Measurements from ENCODE around the gene EGR2. TPM values are rescaled to one million over a fixed set of nuclear protein-coding genes. Genes with fewer than 3 reads are reported as not detected.
"Not testable (repeated sequence)": the region's sequence is repeated elsewhere in the genome, so short reads cannot be mapped to it uniquely, and the experiment has no call there.

Gene EGR2
- polyA plus RNA-seq, 1 donor = 2.1 TPM

DNA sequence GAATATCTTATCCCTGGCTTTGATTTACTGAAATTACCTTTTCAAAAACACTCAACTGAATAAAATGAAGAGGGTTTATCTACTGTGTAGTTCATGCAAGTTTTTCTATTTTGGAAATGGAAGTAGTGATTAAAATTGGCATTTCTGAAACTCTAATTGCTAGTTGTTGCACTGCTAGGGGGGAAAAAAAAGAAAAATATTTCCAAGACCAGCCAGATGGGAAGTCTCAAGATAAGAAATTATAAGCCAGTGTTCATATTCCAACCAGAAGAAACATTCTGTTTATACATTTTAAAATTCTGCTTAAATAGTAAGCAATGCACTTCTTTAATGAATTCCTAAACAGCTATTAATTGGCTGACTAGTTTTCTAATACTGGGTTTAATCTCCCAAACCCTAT lies 21.1 kb downstream of the EGR2 start:
- peaks cover 14% of the 10 kb centered on the region for H3K27me3 ChIP-seq (ENCODE audit: control insufficient read depth, insufficient read depth, low read length)
- no peaks in the 10 kb centered on the region for H3K36me3 ChIP-seq (ENCODE audit: control insufficient read depth, insufficient read depth, low read length)
- H3K27ac ChIP-seq (ENCODE audit: low read length) = no peak overlapping the region
- DNase-seq = no peak
- no peaks in the 10 kb centered on the region for H3K4me1 ChIP-seq (ENCODE audit: control insufficient read depth, insufficient read depth, low read length)
- no peak overlapping the region for H3K4me3 ChIP-seq (ENCODE audit: low read length)
- no peaks in the 10 kb centered on the region for H3K9me3 ChIP-seq (ENCODE audit: control insufficient read depth, low read depth, low read length)

DNA sequence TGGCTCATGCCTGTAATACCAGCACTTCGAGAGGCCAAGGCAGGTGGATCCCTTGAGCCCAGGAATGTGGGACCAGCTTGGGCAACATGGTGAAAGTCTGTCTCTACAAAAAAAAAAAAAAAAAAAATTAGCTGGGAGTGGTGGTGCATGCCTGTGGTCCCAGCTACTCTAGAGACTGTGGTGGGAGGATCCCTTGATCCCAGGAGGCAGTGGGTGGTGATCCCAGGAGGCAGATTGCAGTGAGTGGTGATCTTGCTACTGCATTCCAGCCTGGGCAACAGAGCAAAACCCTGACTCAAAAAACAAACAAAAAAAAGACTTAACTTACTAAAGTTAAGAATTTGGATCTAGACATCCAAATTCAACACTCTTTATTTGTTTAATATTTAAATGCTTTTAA lies 21.9 kb downstream of the EGR2 start:
- Histone ChIP-seq H3K9me3 (ENCODE audit: control insufficient read depth, low read depth, low read length) (no peaks in the 10 kb centered on the region), H3K27ac (ENCODE audit: low read length) (no peak overlapping the region), H3K27me3 (ENCODE audit: control insufficient read depth, insufficient read depth, low read length) (peaks cover 14% of the 10 kb centered on the region), H3K4me3 (ENCODE audit: low read length) (no peak overlapping the region), H3K36me3 (ENCODE audit: control insufficient read depth, insufficient read depth, low read length) (no peaks in the 10 kb centered on the region), H3K4me1 (ENCODE audit: control insufficient read depth, insufficient read depth, low read length) (no peaks in the 10 kb centered on the region)
- no CpG with 5 or more reads among the region's 1 CpG for WGBS (ENCODE audit: insufficient coverage, low lambda C conversion rate)
- DNase-seq = no peak

- Histone ChIP-seq H3K27ac (ENCODE audit: low read length) (no peak overlapping the region), H3K27me3 (ENCODE audit: control insufficient read depth, insufficient read depth, low read length) (peaks cover 10% of the 10 kb centered on the region), H3K36me3 (ENCODE audit: control insufficient read depth, insufficient read depth, low read length) (no peaks in the 10 kb centered on the region), H3K4me1 (ENCODE audit: control insufficient read depth, insufficient read depth, low read length) (no peaks in the 10 kb centered on the region), H3K9me3 (ENCODE audit: control insufficient read depth, low read depth, low read length) (no peaks in the 10 kb centered on the region), H3K4me3 (ENCODE audit: low read length) (no peak overlapping the region)
- 100% methylated on average over 2 of the region's 5 CpGs for WGBS (ENCODE audit: insufficient coverage, low lambda C conversion rate)
- no peak for DNase-seq
These were observed 23.9 kb downstream of the EGR2 start for GRCh38 chr10:62792261-62792660.

- no CpG with 5 or more reads among the region's 2 CpGs for WGBS (ENCODE audit: insufficient coverage, low lambda C conversion rate)
- DNase-seq = no peak
These were observed 25.6 kb downstream of the EGR2 start for GRCh38 chr10:62790571-62790970.

DNA sequence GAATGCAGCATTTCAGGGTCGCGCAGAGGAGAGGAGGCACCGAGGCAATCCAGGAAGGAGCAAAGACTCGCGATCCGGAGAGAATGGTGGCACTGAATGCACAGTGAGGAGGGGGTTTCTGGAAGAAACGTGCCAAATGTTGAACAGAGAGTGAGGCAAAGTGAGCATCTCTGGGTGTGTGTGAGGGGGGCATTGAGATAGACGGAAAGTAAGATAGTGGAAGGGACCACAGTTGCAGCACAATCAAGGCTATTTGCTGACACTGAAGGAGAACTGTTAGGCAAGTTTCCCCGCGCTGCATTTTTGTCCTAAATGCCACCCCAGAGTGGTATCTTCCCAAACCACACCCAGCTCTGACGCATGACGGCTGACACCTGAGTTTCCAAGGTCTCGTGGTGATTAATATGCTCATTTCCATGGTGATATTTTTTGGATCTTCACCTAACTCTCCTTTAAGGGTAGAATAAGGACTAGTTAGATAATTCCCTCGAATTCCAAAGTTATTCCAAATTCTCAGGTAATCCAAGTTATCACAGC lies 26.1 kb downstream of the EGR2 start:
- WGBS (ENCODE audit: insufficient coverage, low lambda C conversion rate) = 100% methylated on average over 1 of the region's 14 CpGs
- H3K4me3 ChIP-seq (ENCODE audit: low read length) = no peak overlapping the region
- no peaks in the 10 kb centered on the region for H3K4me1 ChIP-seq (ENCODE audit: control insufficient read depth, insufficient read depth, low read length)
- no peak overlapping the region for H3K27ac ChIP-seq (ENCODE audit: low read length)
- no peaks in the 10 kb centered on the region for H3K36me3 ChIP-seq (ENCODE audit: control insufficient read depth, insufficient read depth, low read length)
- peaks cover 3% of the 10 kb centered on the region for H3K27me3 ChIP-seq (ENCODE audit: control insufficient read depth, insufficient read depth, low read length)
- DNase-seq = no peak
- no peaks in the 10 kb centered on the region for H3K9me3 ChIP-seq (ENCODE audit: control insufficient read depth, low read depth, low read length)

More at GRCh38 chr10:62790571-62790970, 25.6 kb downstream of the EGR2 start:
- Histone ChIP-seq H3K9me3 (ENCODE audit: control insufficient read depth, low read depth, low read length) (no peaks in the 10 kb centered on the region), H3K4me3 (ENCODE audit: low read length) (no peak overlapping the region), H3K36me3 (ENCODE audit: control insufficient read depth, insufficient read depth, low read length) (no peaks in the 10 kb centered on the region), H3K4me1 (ENCODE audit: control insufficient read depth, insufficient read depth, low read length) (no peaks in the 10 kb centered on the region), H3K27me3 (ENCODE audit: control insufficient read depth, insufficient read depth, low read length) (peaks cover 3% of the 10 kb centered on the region), H3K27ac (ENCODE audit: low read length) (no peak overlapping the region)

DNA sequence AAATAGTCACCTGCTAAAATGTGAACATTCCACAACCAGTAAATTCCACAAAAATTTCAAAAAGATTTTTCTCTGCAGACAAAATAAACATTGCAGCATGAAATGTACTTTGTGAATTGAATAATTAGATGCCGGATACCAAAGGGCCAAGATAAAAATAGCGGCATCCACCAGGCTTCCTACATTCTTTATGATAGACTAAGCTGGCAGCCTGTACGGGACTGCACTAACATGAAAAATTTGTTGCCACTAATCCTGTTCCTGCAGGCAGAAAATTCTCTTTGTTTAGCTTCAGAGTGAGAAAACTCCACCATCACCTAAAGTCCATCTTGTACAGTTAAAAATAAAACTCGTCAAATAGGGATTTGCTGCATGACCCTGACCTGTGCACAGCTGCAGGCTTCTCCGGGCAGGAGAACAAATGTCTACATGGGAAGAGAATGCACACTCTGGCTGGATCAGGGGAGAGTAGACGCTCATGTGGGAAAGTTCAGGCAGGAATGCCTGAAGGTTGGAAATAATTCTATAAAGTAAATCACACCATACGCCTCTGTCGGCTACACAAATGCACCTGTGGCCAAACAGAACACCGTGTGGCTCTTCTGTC lies 27.2 kb downstream of the EGR2 start:
- H3K27me3 ChIP-seq (ENCODE audit: control insufficient read depth, insufficient read depth, low read length) = no peaks in the 10 kb centered on the region
- WGBS (ENCODE audit: insufficient coverage, low lambda C conversion rate) = 60% methylated on average over 1 of the region's 9 CpGs
- no peak for DNase-seq
- H3K36me3 ChIP-seq (ENCODE audit: control insufficient read depth, insufficient read depth, low read length) = no peaks in the 10 kb centered on the region
- H3K4me1 ChIP-seq (ENCODE audit: control insufficient read depth, insufficient read depth, low read length) = no peaks in the 10 kb centered on the region
- no peaks in the 10 kb centered on the region for H3K9me3 ChIP-seq (ENCODE audit: control insufficient read depth, low read depth, low read length)
- H3K4me3 ChIP-seq (ENCODE audit: low read length) = no peak overlapping the region
- H3K27ac ChIP-seq (ENCODE audit: low read length) = no peak overlapping the region

DNA sequence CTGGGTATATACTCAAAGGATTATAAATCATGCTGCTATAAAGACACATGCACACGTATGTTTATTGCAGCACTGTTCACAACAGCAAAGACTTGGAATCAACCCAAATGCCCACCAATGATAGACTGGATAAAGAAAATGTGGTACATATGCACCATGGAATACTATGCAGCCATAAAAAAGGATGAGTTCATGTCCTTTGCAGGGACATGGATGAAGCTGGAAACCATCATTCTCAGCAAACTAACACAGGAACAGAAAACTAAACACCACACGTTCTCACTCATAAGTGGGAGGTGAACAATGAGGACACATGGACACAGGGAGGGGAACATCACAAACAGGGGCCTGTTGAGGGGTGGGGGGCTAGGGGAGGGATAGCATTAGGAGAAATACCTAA lies 27.9 kb downstream of the EGR2 start:
- not testable (repeated sequence) for H3K36me3 ChIP-seq (ENCODE audit: control insufficient read depth, insufficient read depth, low read length); H3K27ac ChIP-seq (ENCODE audit: low read length); H3K27me3 ChIP-seq (ENCODE audit: control insufficient read depth, insufficient read depth, low read length); H3K4me3 ChIP-seq (ENCODE audit: low read length); DNase-seq; H3K9me3 ChIP-seq (ENCODE audit: control insufficient read depth, low read depth, low read length); H3K4me1 ChIP-seq (ENCODE audit: control insufficient read depth, insufficient read depth, low read length)
- no CpG with 5 or more reads among the region's 2 CpGs for WGBS (ENCODE audit: insufficient coverage, low lambda C conversion rate)

DNA sequence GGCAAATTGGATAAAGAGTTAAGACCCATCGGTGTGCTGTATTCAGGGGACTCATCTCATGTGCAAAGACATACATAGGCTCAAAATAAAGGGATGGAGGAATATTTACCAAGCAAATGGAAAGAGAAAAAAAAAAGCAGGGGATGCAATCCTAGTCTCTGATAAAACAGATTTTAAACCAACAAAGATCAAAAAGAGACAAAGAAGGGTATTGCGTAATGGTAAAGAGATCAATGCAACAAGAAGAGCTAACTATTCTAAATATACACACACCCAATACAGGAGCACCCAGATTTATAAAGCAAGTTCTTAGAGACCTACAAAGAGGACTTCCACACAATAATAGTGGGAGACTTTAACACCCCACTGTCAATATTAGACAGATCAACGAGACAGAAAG lies 31.6 kb downstream of the EGR2 start:
- H3K4me3 ChIP-seq (ENCODE audit: low read length); H3K36me3 ChIP-seq (ENCODE audit: control insufficient read depth, insufficient read depth, low read length); H3K9me3 ChIP-seq (ENCODE audit: control insufficient read depth, low read depth, low read length); DNase-seq; H3K4me1 ChIP-seq (ENCODE audit: control insufficient read depth, insufficient read depth, low read length); H3K27ac ChIP-seq (ENCODE audit: low read length); H3K27me3 ChIP-seq (ENCODE audit: control insufficient read depth, insufficient read depth, low read length): not testable (repeated sequence)
- 100% methylated on average over 1 of the region's 3 CpGs for WGBS (ENCODE audit: insufficient coverage, low lambda C conversion rate)

- Histone ChIP-seq H3K9me3 (ENCODE audit: control insufficient read depth, low read depth, low read length) (no peaks in the 10 kb centered on the region), H3K4me1 (ENCODE audit: control insufficient read depth, insufficient read depth, low read length) (no peaks in the 10 kb centered on the region), H3K4me3 (ENCODE audit: low read length) (no peak overlapping the region), H3K36me3 (ENCODE audit: control insufficient read depth, insufficient read depth, low read length) (no peaks in the 10 kb centered on the region), H3K27ac (ENCODE audit: low read length) (no peak overlapping the region), H3K27me3 (ENCODE audit: control insufficient read depth, insufficient read depth, low read length) (no peaks in the 10 kb centered on the region)
- WGBS (ENCODE audit: insufficient coverage, low lambda C conversion rate) = 90% methylated on average over 3 of the region's 5 CpGs
- DNase-seq = no peak
These were observed 36.5 kb downstream of the EGR2 start for GRCh38 chr10:62779487-62780248.

DNA sequence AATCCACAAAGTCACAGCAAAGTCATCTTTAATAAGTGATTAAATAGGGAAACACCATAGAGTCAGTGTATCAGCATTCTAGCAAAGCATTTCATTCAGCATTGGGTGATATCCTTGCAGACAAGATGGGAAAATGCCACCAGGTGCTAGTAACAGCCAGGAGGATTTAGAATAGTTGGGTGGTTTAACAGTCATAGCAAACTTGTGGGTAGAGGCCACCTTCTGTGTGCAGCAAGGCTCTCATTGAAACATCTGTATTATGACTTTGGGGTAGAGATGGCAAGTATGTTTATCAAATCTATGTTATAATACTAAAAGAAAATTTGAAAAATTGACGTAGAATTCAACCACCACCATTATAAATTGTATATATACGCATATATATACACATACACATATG lies 38.0 kb downstream of the EGR2 start:
- no peaks in the 10 kb centered on the region for H3K36me3 ChIP-seq (ENCODE audit: control insufficient read depth, insufficient read depth, low read length)
- H3K27me3 ChIP-seq (ENCODE audit: control insufficient read depth, insufficient read depth, low read length) = no peaks in the 10 kb centered on the region
- no peak overlapping the region for H3K4me3 ChIP-seq (ENCODE audit: low read length)
- DNase-seq = no peak
- H3K9me3 ChIP-seq (ENCODE audit: control insufficient read depth, low read depth, low read length) = no peaks in the 10 kb centered on the region
- no CpG with 5 or more reads among the region's 2 CpGs for WGBS (ENCODE audit: insufficient coverage, low lambda C conversion rate)
- H3K4me1 ChIP-seq (ENCODE audit: control insufficient read depth, insufficient read depth, low read length) = no peaks in the 10 kb centered on the region
- H3K27ac ChIP-seq (ENCODE audit: low read length) = no peak overlapping the region

All from large intestine (tissue), 3 donors.